Stimulated activated CD8-positive, alpha-beta memory T cell treated with anti-CD3 and anti-CD28 coated beads, Interleukin-7, amount 100 ng/mL, for 1 hour (primary cell): Measurements from ENCODE around the gene KLK15.

Experiments
- DNase-seq, 2 donors: peaks; one replicate each; pipeline ENCODE4 v3.0.0-alpha.2; 2020; ENCODE audit warnings: low read depth in 2 of 2

Gene KLK15

DNA sequence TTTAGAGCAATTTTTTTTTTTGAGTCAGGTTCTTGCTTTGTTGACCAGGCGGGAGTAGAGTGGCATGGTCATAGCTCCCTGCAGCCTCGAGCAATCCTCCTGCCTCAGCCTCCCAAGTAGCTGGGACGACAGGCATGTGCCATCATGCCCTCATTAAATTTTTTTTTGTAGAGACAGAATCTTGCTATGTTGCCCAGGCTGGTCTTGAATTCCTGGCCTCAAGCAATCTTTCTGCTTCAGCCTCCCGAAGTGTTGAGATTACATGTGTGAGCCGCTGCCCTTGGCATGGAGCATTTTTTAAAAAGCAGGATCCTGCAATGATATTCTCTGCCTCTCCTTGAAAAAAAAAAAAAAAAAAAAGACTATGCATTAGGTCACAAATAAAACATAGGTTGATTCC is 57.2 kb downstream of the KLK15 start:
- DNase-seq = no peak
